A549 (cell line): Measurements from ENCODE around the gene RPS15. TPM values are rescaled to one million over a fixed set of nuclear protein-coding genes. Genes with fewer than 3 reads are reported as not detected.

Experiments used
- ATAC-seq, 2 experiments: fragments of 200-7000 bp in 1 of 2; fragments of >200 bp in 1 of 2; cut with Nextera tagmentation in 1 of 2; cut with Tn5 transposase in 1 of 2; 3 replicates each; pipeline versions ENCODE4 v1.8.0 to v1.9.1; 2018 to 2020; ENCODE audit warnings: mild to moderate bottlenecking in 1 of 2, moderate library complexity in 1 of 2
- CTCF ChIA-PET: fragments of 300-600 bp; sonication (Branson Sonifier 250); formaldehyde crosslinking; extraction: SDS; loops from one replicate; lab custom pipeline; 2021; ENCODE audit warnings: antibody characterized with exemption, inconsistent platforms; lab: Yijun Ruan, JAX
- POLR2A ChIA-PET: fragments of 350-600 bp; formaldehyde crosslinking; extraction: SDS; loops from one replicate; lab custom pipeline; 2021; ENCODE audit warnings: antibody characterized with exemption, inconsistent platforms; lab: Yijun Ruan, JAX
- DNase-seq, 2 experiments: peaks; one replicate each; pipeline versions ENCODE4 v3.0.0 to v3.0.0-alpha.2; 2011 to 2016; ENCODE audit warnings: low read depth in 1 of 2, low spot score in 1 of 2
- FAIRE-seq: peaks from 2 replicates; lab custom pipeline; 2011; peaks lifted over from hg19 to GRCh38; lab: Jason Lieb, UNC
- H3K27ac ChIP-seq, 2 experiments: fragments of >200 bp; sonication (Bioruptor Twin); formaldehyde crosslinking; 3 replicates each; pipeline ENCODE4 v1.5.1; 2016 to 2017
- H3K4me1 ChIP-seq: fragments of >200 bp; sonication (Bioruptor Twin); formaldehyde crosslinking; 3 replicates; pipeline ENCODE4 v1.6.1; 2016
- H3K4me2 ChIP-seq: fragments of >200 bp; sonication (Bioruptor Twin); formaldehyde crosslinking; 3 replicates; pipeline ENCODE4 v1.6.1; 2016
- H3K4me3 ChIP-seq: fragments of >200 bp; sonication (Bioruptor Twin); formaldehyde crosslinking; 3 replicates; pipeline ENCODE4 v1.5.1; 2016
- H3K9me3 ChIP-seq: fragments of >200 bp; sonication (Bioruptor Twin); formaldehyde crosslinking; 3 replicates; pipeline ENCODE4 v1.6.1; 2016
- BCL3 ChIP-seq: fragments of >200 bp; sonication (Bioruptor Twin); formaldehyde crosslinking; IDR thresholded peaks from 3 replicates; pipeline ENCODE4 v1.6.1; 2016
- BHLHE40 ChIP-seq: IDR thresholded peaks from 2 replicates; pipeline ENCODE4 v1.6.1; 2012; ENCODE audit warnings: low read depth, low read length, inconsistent platforms
- CHD4 ChIP-seq: fragments of 200-600 bp; sonication (generic); IDR thresholded peaks from 2 replicates; pipeline ENCODE4 v1.6.1; 2016; ENCODE audit warnings: antibody characterized with exemption, mild to moderate bottlenecking, borderline replicate concordance
- CTCF ChIP-seq: fragments of >200 bp; sonication (Bioruptor Twin); formaldehyde crosslinking; IDR thresholded peaks from 3 replicates; pipeline ENCODE4 v1.5.1; 2016
- E2F6 ChIP-seq: IDR thresholded peaks from 2 replicates; pipeline ENCODE4 v1.6.1; 2012; ENCODE audit warnings: low read depth, borderline replicate concordance
- ELK1 ChIP-seq: fragments of 150-350 bp; IDR thresholded peaks from 2 replicates; pipeline ENCODE4 v1.6.1; 2014; ENCODE audit warnings: low read depth, mild to moderate bottlenecking, low read length
- FOSL2 ChIP-seq, 2 experiments: fragments of 450-650 bp in 1 of 2; fragments of >200 bp in 1 of 2; sonication (Bioruptor Twin) in 1 of 2; formaldehyde crosslinking; IDR thresholded peaks; 2 replicates each; pipeline versions ENCODE4 v1.5.0 to v1.6.1; 2016 to 2020; ENCODE audit warnings: mild to moderate bottlenecking in 1 of 2, moderate library complexity in 1 of 2
- JUN ChIP-seq, 2 experiments: fragments of >200 bp; sonication (Bioruptor Twin); formaldehyde crosslinking; IDR thresholded peaks; 2 replicates in 1 of 2; 3 replicates in 1 of 2; pipeline ENCODE4 v1.6.1; 2016 to 2017
- MAX ChIP-seq: IDR thresholded peaks from 2 replicates; pipeline ENCODE4 v1.6.1; 2012
- MAZ ChIP-seq: fragments of 150-350 bp; IDR thresholded peaks from 2 replicates; pipeline ENCODE4 v1.6.1; 2014; ENCODE audit warnings: antibody characterized with exemption, low read depth, low read length, borderline replicate concordance
- MYC ChIP-seq: IDR thresholded peaks from 2 replicates; pipeline ENCODE4 v1.6.1; 2012; ENCODE audit warnings: mild to moderate bottlenecking, inconsistent platforms, low read length, improper control_type of control experiment, borderline replicate concordance
- NPAS2 ChIP-seq: fragments of 250-450 bp; sonication (Bioruptor Pico); IDR thresholded peaks from 2 replicates; pipeline ENCODE4 v1.8.0; 2022; ENCODE audit warnings: mild to moderate bottlenecking, moderate library complexity, borderline replicate concordance
- POLR2A ChIP-seq: IDR thresholded peaks from 2 replicates; pipeline ENCODE4 v1.6.1; 2012; ENCODE audit warnings: mild to moderate bottlenecking, low read length
- RAD21 ChIP-seq, 2 experiments: fragments of >200 bp in 1 of 2; sonication (Bioruptor Twin) in 1 of 2; formaldehyde crosslinking in 1 of 2; IDR thresholded peaks in 1 of 2; conservative IDR thresholded peaks in 1 of 2; 2 replicates in 1 of 2; 3 replicates in 1 of 2; pipeline ENCODE4 v1.6.1; 2012 to 2018; ENCODE audit warnings: inconsistent platforms in 1 of 2
- RFX5 ChIP-seq: fragments of 450-650 bp; IDR thresholded peaks from 2 replicates; pipeline ENCODE4 v1.7.1; 2014; ENCODE audit warnings: antibody characterized with exemption, mild to moderate bottlenecking, moderate library complexity
- USF2 ChIP-seq: fragments of 450-650 bp; IDR thresholded peaks from 2 replicates; pipeline ENCODE4 v1.6.1; 2014; ENCODE audit warnings: antibody characterized with exemption
- WGBS: methylation state at CpG from one replicate; pipeline ENCODE4 v1.1.6; 2017; ENCODE audit errors: missing lambda C conversion rate; 5-methylcytosine and 5-hydroxymethylcytosine counted together
- polyA plus RNA-seq, 4 experiments: library from polyadenylated mRNA; depleted of rRNA in 3 of 4; stranded (reverse); fragments of >200 nt; fragmentation: RNase III in 1 of 4; extraction: RNeasy Plus Mini Kit Qiagen cat#74134 plus additional on column Dnase treatment in 1 of 4; gene quantifications; 2 replicates in 3 of 4; 3 replicates in 1 of 4; pipeline ENCODE4 v1.2.3, GENCODE V29; 2011 to 2017

Gene RPS15
- polyA plus RNA-seq, 2 of the 4 experiments (the other 2 are of a cell fraction): 525 to 1,458 TPM

- WGBS: 5% methylated on average over 6 of the region's 72 CpGs
Measured at GRCh38 chr19:1406774-1407527, 31.2 kb upstream of the RPS15 start.

More at GRCh38 chr19:1406774-1407527, 31.2 kb upstream of the RPS15 start:
- H3K9me3 ChIP-seq: no peaks in the 10 kb centered on the region
- peak overlapping the region; percentile 100 for H3K27ac ChIP-seq
- POLR2A ChIA-PET: no interaction called here
- ATAC-seq: peak; percentile 74 to 77
- CTCF ChIA-PET: no interaction called here
- TF ChIP-seq BHLHE40 (peak; percentile 68), USF2 (0 out of 2 replicates have a peak, but pooled peaks have one; percentile 13), ELK1 (no peak), POLR2A (peak; percentile 58), RAD21 (conservative IDR thresholded peaks at IDR 0.05 in 1 of 2, IDR thresholded peaks at IDR 0.05 in 1 of 2) (peak in 1 of 2 experiments; percentile 23; a peak in 1 of 5 replicates), E2F6 (peak; percentile 84), JUN (IDR thresholded peaks at IDR 0.05) (peak in 1 of 2 experiments; percentile 41; a peak in 2 of 5 replicates), MYC (peak; percentile 97), RFX5 (no peak), NPAS2 (peak; percentile 24; the same call in 1 of the 2 replicates), MAZ (no peak), FOSL2 (IDR thresholded peaks at IDR 0.05) (no peak), FOSL2 (CRISPR knock-in tag; IDR thresholded peaks at IDR 0.05) (peak; percentile 23), MAX (peak; percentile 86), CTCF (peak; percentile 50), CHD4 (peak; percentile 77), BCL3 (0 out of 3 replicates have a peak, but pooled peaks have one; percentile 26)
- TF ChIP-seq, all 56 proteins: peak for 13
- Histone ChIP-seq H3K4me3 (peak overlapping the region; percentile 90), H3K4me2 (peak overlapping the region; percentile 92), H3K4me1 (peaks cover 24% of the 10 kb centered on the region; the same call in 2 of the 3 replicates)
- DNase-seq (peak; percentile 71 to 97), FAIRE-seq (no peak)
